ENCODE data around the gene PRR16.
"Not testable (repeated sequence)": the region's sequence is repeated elsewhere in the genome, so short reads cannot be mapped to it uniquely, and the experiment has no call there.

Gene PRR16

GRCh38 chr5:120655828-120656435 is 191.8 kb downstream of the PRR16 start:
- no peak for DNase-seq (ENCODE audit: low read depth)

- no peak for DNase-seq (ENCODE audit: low read depth)
Measured at GRCh38 chr5:120657104-120657503, 193.0 kb downstream of the PRR16 start.

GRCh38 chr5:120677481-120677880 is 213.4 kb downstream of the PRR16 start:
- no peak for DNase-seq (ENCODE audit: low read depth)

- no peak for DNase-seq (ENCODE audit: low read depth)
Measured at GRCh38 chr5:120678279-120678678, 214.2 kb downstream of the PRR16 start.

- DNase-seq (ENCODE audit: low read depth): no peak
Measured at GRCh38 chr5:120682851-120683250, 218.8 kb downstream of the PRR16 start.

GRCh38 chr5:120683580-120683979 is 219.5 kb downstream of the PRR16 start:
- no peak for DNase-seq (ENCODE audit: low read depth)

GRCh38 chr5:120684213-120684612 is 220.1 kb downstream of the PRR16 start:
- DNase-seq (ENCODE audit: low read depth): no peak

- no peak for DNase-seq (ENCODE audit: low read depth)
Measured at GRCh38 chr5:120684749-120685415, 220.8 kb downstream of the PRR16 start.

- DNase-seq (ENCODE audit: low read depth): no peak
Measured at GRCh38 chr5:120690621-120691407, 226.7 kb downstream of the PRR16 start.

- no peak for DNase-seq (ENCODE audit: low read depth)
Measured at GRCh38 chr5:120692325-120692724, 228.2 kb downstream of the PRR16 start.

- DNase-seq (ENCODE audit: low read depth): no peak
Measured at GRCh38 chr5:120695368-120695880, 231.3 kb downstream of the PRR16 start.

- no peak for DNase-seq (ENCODE audit: low read depth)
Measured at GRCh38 chr5:120697147-120697546, 233.0 kb downstream of the PRR16 start.

GRCh38 chr5:120697670-120698327 is 233.7 kb downstream of the PRR16 start:
- not testable (repeated sequence) for DNase-seq (ENCODE audit: low read depth)

GRCh38 chr5:120700653-120701052 is 236.6 kb downstream of the PRR16 start:
- DNase-seq (ENCODE audit: low read depth): not testable (repeated sequence)

GRCh38 chr5:120702817-120703538 is 238.9 kb downstream of the PRR16 start:
- not testable (repeated sequence) for DNase-seq (ENCODE audit: low read depth)

GRCh38 chr5:120703918-120704587 is 240.0 kb downstream of the PRR16 start:
- DNase-seq (ENCODE audit: low read depth): no peak

GRCh38 chr5:120706877-120707276 is 242.8 kb downstream of the PRR16 start:
- DNase-seq (ENCODE audit: low read depth): no peak

GRCh38 chr5:120717381-120717780 is 253.3 kb downstream of the PRR16 start:
- no peak for DNase-seq (ENCODE audit: low read depth)

GRCh38 chr5:120730214-120730613 is 266.1 kb downstream of the PRR16 start:
- DNase-seq (ENCODE audit: low read depth): no peak

- no peak for DNase-seq (ENCODE audit: low read depth)
Measured at GRCh38 chr5:120734033-120734432, 269.9 kb downstream of the PRR16 start.

- DNase-seq (ENCODE audit: low read depth): no peak
Measured at GRCh38 chr5:120735076-120735475, 271.0 kb downstream of the PRR16 start.

All from CMK (cell line).